ENCODE measurements around the gene TSTD1.

The TSTD1 gene

GRCh38 chr1:161013488-161014230, 25.1 kb downstream of the TSTD1 start:
- Histone ChIP-seq H3K4me1 (ENCODE audit: insufficient read depth, insufficient read length) (peaks cover 18% of the 10 kb centered on the region), H3K36me3 (ENCODE audit: insufficient read depth, insufficient read length, low read length) (peaks cover 12% of the 10 kb centered on the region), H3K27me3 (ENCODE audit: insufficient read depth, insufficient read length) (no peaks in the 10 kb centered on the region), H3K4me3 (ENCODE audit: insufficient read length, low read depth) (no peak overlapping the region), H3K9ac (ENCODE audit: insufficient read length, low read depth) (peak overlapping the region; percentile 13), H3K9me3 (ENCODE audit: insufficient read depth, low read length) (no peaks in the 10 kb centered on the region)
- no peak for DNase-seq (ENCODE audit: low read depth, low spot score)
- TF ChIP-seq SUZ12 (IDR thresholded peaks at IDR 0.05; ENCODE audit: extremely low read depth, insufficient read depth, insufficient read length), result no peak
- no peak for TF ChIP-seq YY1 (IDR thresholded peaks at IDR 0.05; ENCODE audit: insufficient read depth, insufficient read length)
- no peak for TF ChIP-seq ZNF274 (IDR thresholded peaks at IDR 0.05; ENCODE audit: low read depth, low read length)

DNA sequence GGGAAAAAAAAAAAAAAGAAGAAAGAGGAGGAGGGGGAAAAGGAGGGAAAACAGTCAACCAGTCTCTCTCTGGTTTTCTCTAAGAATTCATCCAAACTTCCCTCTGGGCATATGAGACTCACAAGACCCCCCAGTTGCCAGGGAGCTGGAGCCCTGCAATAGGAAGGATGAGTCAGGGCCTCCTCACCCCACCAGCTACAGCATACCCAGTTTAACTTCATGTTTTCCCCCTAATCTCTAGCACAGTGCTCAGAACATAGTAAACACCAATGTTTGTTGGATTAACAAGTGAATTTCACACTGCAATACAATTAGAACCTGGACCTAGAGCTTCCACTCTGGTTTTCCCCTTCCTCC, 25.7 kb downstream of the TSTD1 start:
- Histone ChIP-seq H3K9me3 (ENCODE audit: insufficient read depth, low read length) (no peaks in the 10 kb centered on the region), H3K9ac (ENCODE audit: insufficient read length, low read depth) (peak overlapping the region; percentile 2), H3K4me3 (ENCODE audit: insufficient read length, low read depth) (no peak overlapping the region), H3K36me3 (ENCODE audit: insufficient read depth, insufficient read length, low read length) (peaks cover 12% of the 10 kb centered on the region), H3K4me1 (ENCODE audit: insufficient read depth, insufficient read length) (peaks cover 12% of the 10 kb centered on the region), H3K27me3 (ENCODE audit: insufficient read depth, insufficient read length) (no peaks in the 10 kb centered on the region)
- TF ChIP-seq YY1 (IDR thresholded peaks at IDR 0.05; ENCODE audit: insufficient read depth, insufficient read length) (no peak), ZNF274 (IDR thresholded peaks at IDR 0.05; ENCODE audit: low read depth, low read length) (no peak), SUZ12 (IDR thresholded peaks at IDR 0.05; ENCODE audit: extremely low read depth, insufficient read depth, insufficient read length) (no peak)
- no peak for DNase-seq (ENCODE audit: low read depth, low spot score)

DNA sequence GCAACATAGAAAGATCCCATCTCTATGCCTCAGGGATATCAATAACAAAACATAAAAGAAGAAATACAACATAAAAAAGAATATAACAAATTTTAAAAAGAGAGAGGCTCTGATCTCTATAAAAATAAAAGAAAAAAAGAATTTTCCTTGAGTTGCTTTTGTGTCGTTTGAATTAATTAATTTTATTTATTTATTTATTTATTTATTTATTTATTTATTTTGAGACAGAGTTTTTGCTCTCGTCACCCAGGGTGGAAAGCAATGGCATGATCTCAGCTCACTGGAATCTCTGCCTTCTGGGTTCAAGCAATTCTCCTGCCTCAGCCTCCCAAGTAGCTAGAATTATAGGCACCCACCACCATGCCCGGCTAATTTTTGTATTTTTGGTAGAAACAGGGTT, 26.3 kb downstream of the TSTD1 start:
- H3K4me3 ChIP-seq (ENCODE audit: insufficient read length, low read depth), result no peak overlapping the region
- TF ChIP-seq SUZ12 (IDR thresholded peaks at IDR 0.05; ENCODE audit: extremely low read depth, insufficient read depth, insufficient read length) (no peak), YY1 (IDR thresholded peaks at IDR 0.05; ENCODE audit: insufficient read depth, insufficient read length) (no peak), ZNF274 (IDR thresholded peaks at IDR 0.05; ENCODE audit: low read depth, low read length) (no peak)
- H3K9ac ChIP-seq (ENCODE audit: insufficient read length, low read depth), result no peak overlapping the region
- peaks cover 12% of the 10 kb centered on the region for H3K36me3 ChIP-seq (ENCODE audit: insufficient read depth, insufficient read length, low read length)
- no peaks in the 10 kb centered on the region for H3K9me3 ChIP-seq (ENCODE audit: insufficient read depth, low read length)
- no peaks in the 10 kb centered on the region for H3K27me3 ChIP-seq (ENCODE audit: insufficient read depth, insufficient read length)
- no peak for DNase-seq (ENCODE audit: low read depth, low spot score)
- H3K4me1 ChIP-seq (ENCODE audit: insufficient read depth, insufficient read length), result peaks cover 7% of the 10 kb centered on the region

DNA sequence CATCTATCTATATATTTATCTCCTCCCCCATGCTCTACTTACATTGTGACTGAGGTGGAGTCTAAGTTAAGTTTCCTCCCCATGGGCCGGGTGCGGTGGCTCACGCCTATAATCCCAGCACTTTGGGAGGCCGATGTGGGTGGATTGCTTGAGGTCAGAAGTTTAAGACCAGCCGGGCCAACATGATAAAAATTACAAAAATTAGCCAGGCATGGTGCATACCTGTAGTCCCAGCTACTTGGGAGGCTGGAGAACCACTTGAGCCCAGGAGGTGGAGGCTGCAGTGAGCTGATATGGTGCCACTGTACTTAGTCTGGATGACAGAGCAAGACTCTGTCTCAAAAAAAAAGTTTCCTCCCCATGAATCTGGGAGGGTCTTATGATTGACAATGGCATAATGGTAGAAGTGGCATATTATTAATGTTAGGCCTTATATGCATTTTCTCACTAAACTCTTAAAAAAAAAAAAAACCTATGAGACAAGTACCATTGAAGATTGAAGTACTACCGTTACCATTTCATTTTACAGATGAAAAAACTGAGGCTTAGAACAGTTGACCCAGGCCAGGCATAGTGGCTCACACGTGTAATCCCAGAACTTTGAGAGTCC, 29.1 kb downstream of the TSTD1 start:
- TF ChIP-seq SUZ12 (IDR thresholded peaks at IDR 0.05; ENCODE audit: extremely low read depth, insufficient read depth, insufficient read length), result no peak
- no peak for TF ChIP-seq ZNF274 (IDR thresholded peaks at IDR 0.05; ENCODE audit: low read depth, low read length)
- no peak for TF ChIP-seq YY1 (IDR thresholded peaks at IDR 0.05; ENCODE audit: insufficient read depth, insufficient read length)
- Histone ChIP-seq H3K27me3 (ENCODE audit: insufficient read depth, insufficient read length) (no peaks in the 10 kb centered on the region), H3K4me3 (ENCODE audit: insufficient read length, low read depth) (no peak overlapping the region), H3K36me3 (ENCODE audit: insufficient read depth, insufficient read length, low read length) (peaks cover 15% of the 10 kb centered on the region), H3K9me3 (ENCODE audit: insufficient read depth, low read length) (no peaks in the 10 kb centered on the region), H3K4me1 (ENCODE audit: insufficient read depth, insufficient read length) (peaks cover 7% of the 10 kb centered on the region), H3K9ac (ENCODE audit: insufficient read length, low read depth) (no peak overlapping the region)
- no peak for DNase-seq (ENCODE audit: low read depth, low spot score)

DNA sequence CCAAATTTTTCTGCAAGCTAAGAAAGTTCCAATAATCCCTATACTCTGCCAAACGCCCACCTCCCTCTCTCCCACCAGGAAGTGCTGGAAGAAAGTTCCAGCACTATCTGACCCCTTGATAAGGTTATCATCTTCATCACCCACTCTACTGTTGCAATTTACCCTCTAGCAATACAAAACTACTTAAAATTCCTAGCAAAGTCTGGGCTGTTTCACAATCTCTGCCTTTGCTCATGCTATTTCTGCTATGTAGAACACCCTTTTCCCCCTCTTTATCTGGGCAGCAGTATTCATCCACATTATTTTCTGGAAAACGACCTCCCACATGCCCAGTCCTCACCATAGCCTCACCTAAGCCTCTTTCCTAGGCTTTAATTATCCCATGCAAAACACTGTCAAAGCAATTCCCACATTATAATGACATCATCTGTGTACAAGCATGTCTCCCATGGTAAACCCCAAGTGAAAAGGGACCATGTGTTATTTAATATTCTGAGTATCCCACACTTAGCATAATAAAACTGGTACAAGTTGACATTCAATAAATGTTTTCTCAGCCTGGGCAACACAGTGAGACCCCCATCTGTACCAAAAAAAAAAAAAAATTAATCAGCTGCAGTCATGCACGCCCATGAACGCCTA, 29.8 kb downstream of the TSTD1 start:
- H3K27me3 ChIP-seq (ENCODE audit: insufficient read depth, insufficient read length), result no peaks in the 10 kb centered on the region
- H3K4me1 ChIP-seq (ENCODE audit: insufficient read depth, insufficient read length), result peaks cover 5% of the 10 kb centered on the region
- DNase-seq (ENCODE audit: low read depth, low spot score), result no peak
- no peak for TF ChIP-seq SUZ12 (IDR thresholded peaks at IDR 0.05; ENCODE audit: extremely low read depth, insufficient read depth, insufficient read length)
- no peak for TF ChIP-seq ZNF274 (IDR thresholded peaks at IDR 0.05; ENCODE audit: low read depth, low read length)
- TF ChIP-seq YY1 (IDR thresholded peaks at IDR 0.05; ENCODE audit: insufficient read depth, insufficient read length), result no peak
- peaks cover 9% of the 10 kb centered on the region for H3K36me3 ChIP-seq (ENCODE audit: insufficient read depth, insufficient read length, low read length)
- H3K4me3 ChIP-seq (ENCODE audit: insufficient read length, low read depth), result no peak overlapping the region
- H3K9me3 ChIP-seq (ENCODE audit: insufficient read depth, low read length), result no peaks in the 10 kb centered on the region
- H3K9ac ChIP-seq (ENCODE audit: insufficient read length, low read depth), result no peak overlapping the region

DNA sequence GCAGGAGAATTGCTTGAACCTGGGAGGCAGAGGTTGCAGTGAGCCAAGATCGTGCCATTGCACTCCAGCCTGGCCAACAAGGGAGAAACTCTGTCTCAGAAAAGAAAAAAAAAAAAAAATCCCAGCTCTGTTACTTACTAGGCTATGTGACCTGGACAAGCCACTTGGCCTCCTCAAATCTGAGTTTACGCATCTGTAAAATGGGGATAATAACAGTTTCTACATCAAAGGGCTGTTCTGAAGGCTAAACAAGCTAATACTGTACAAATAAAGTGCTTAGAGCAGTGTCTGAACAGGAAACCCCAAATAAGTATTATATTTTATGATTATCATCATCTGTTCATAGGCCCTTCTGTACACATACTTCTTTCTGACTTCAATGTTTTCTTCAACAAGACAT, 31.4 kb downstream of the TSTD1 start:
- no peaks in the 10 kb centered on the region for H3K4me1 ChIP-seq (ENCODE audit: insufficient read depth, insufficient read length)
- DNase-seq (ENCODE audit: low read depth, low spot score), result no peak
- H3K36me3 ChIP-seq (ENCODE audit: insufficient read depth, insufficient read length, low read length), result peaks cover 9% of the 10 kb centered on the region
- H3K4me3 ChIP-seq (ENCODE audit: insufficient read length, low read depth), result no peak overlapping the region
- TF ChIP-seq SUZ12 (IDR thresholded peaks at IDR 0.05; ENCODE audit: extremely low read depth, insufficient read depth, insufficient read length), result no peak
- TF ChIP-seq ZNF274 (IDR thresholded peaks at IDR 0.05; ENCODE audit: low read depth, low read length), result no peak
- no peak for TF ChIP-seq YY1 (IDR thresholded peaks at IDR 0.05; ENCODE audit: insufficient read depth, insufficient read length)
- no peak overlapping the region for H3K9ac ChIP-seq (ENCODE audit: insufficient read length, low read depth)
- no peaks in the 10 kb centered on the region for H3K27me3 ChIP-seq (ENCODE audit: insufficient read depth, insufficient read length)
- no peaks in the 10 kb centered on the region for H3K9me3 ChIP-seq (ENCODE audit: insufficient read depth, low read length)

DNA sequence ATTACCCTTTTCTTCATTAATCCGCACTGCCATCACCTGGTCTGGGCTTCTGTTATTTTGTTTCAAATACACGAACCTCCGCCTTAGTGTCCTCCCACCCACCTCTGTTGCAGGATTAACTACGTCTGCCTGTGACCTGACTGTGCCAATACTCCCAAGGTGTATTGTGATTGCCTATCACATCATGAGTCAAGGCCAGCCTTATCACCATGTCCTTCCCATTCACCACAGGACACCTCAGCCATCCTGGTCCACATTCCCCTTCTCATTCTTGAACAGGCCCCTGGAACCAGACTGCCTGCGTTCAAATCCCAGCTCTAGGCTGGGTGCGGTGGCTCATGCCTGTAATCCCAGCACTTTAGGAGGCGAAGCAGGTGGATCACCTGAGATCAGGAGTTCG, 32.2 kb downstream of the TSTD1 start:
- H3K9ac ChIP-seq (ENCODE audit: insufficient read length, low read depth), result no peak overlapping the region
- H3K9me3 ChIP-seq (ENCODE audit: insufficient read depth, low read length), result no peaks in the 10 kb centered on the region
- H3K4me1 ChIP-seq (ENCODE audit: insufficient read depth, insufficient read length), result no peaks in the 10 kb centered on the region
- H3K4me3 ChIP-seq (ENCODE audit: insufficient read length, low read depth), result no peak overlapping the region
- no peaks in the 10 kb centered on the region for H3K27me3 ChIP-seq (ENCODE audit: insufficient read depth, insufficient read length)
- H3K36me3 ChIP-seq (ENCODE audit: insufficient read depth, insufficient read length, low read length), result peaks cover 14% of the 10 kb centered on the region
- DNase-seq (ENCODE audit: low read depth, low spot score), result no peak
- no peak for TF ChIP-seq YY1 (IDR thresholded peaks at IDR 0.05; ENCODE audit: insufficient read depth, insufficient read length)
- no peak for TF ChIP-seq SUZ12 (IDR thresholded peaks at IDR 0.05; ENCODE audit: extremely low read depth, insufficient read depth, insufficient read length)
- no peak for TF ChIP-seq ZNF274 (IDR thresholded peaks at IDR 0.05; ENCODE audit: low read depth, low read length)
